Mesothelial cell of epicardium (in vitro differentiated cells): ENCODE measurements around the gene CCDC18. TPM values are rescaled to one million over a fixed set of nuclear protein-coding genes. Genes with fewer than 3 reads are reported as not detected.

ENCODE experiments used
- DNase-seq, 2 experiments: peaks; one replicate each; pipeline ENCODE4 v3.0.0; 2021; ENCODE audit warnings: low spot score in 2 of 2; ENCODE audit not compliant: unreplicated experiment in 2 of 2
- H3K27ac Mint-ChIP-seq: 2 replicates; pipeline ENCODE4 v1.8.0; 2021; ENCODE audit warnings: mixed read lengths
- H3K27me3 Mint-ChIP-seq: 2 replicates; pipeline ENCODE4 v1.8.0; 2021; ENCODE audit warnings: low read depth, mixed read lengths
- H3K36me3 Mint-ChIP-seq: 2 replicates; pipeline ENCODE4 v1.8.0; 2021; ENCODE audit warnings: mixed read lengths
- H3K4me1 Mint-ChIP-seq: 2 replicates; pipeline ENCODE4 v1.8.0; 2021; ENCODE audit warnings: mixed read lengths
- H3K4me3 Mint-ChIP-seq: 2 replicates; pipeline ENCODE4 v1.8.0; 2021; ENCODE audit warnings: mild to moderate bottlenecking, moderate library complexity, mixed read lengths
- H3K9me3 Mint-ChIP-seq: 2 replicates; pipeline ENCODE4 v1.8.0; 2021; ENCODE audit warnings: mixed read lengths
- CTCF ChIP-seq: fragments of 200-600 bp; sonication (generic); IDR thresholded peaks from one replicate; pipeline ENCODE4 v1.5.0; 2021; ENCODE audit warnings: antibody characterized with exemption; ENCODE audit not compliant: unreplicated experiment
- total RNA-seq: library from RNA; stranded (reverse); gene quantifications from 3 replicates; pipeline ENCODE4 v1.2.1, GENCODE V29; 2021

Gene CCDC18
- total RNA-seq, 1 donor from 2014 or later: 7.5 TPM

- Mint-ChIP-seq H3K27me3 (no peaks in the 10 kb centered on the region), H3K36me3 (no peaks in the 10 kb centered on the region), H3K4me1 (peaks cover 19% of the 10 kb centered on the region), H3K4me3 (no peak overlapping the region), H3K27ac (peak overlapping the region; percentile 70), H3K9me3 (no peaks in the 10 kb centered on the region)
- no peak for DNase-seq
- TF ChIP-seq CTCF: no peak
These were observed 142.8 kb downstream of the CCDC18 start for GRCh38 chr1:93323185-93323820.

- H3K4me1 Mint-ChIP-seq: peaks cover 19% of the 10 kb centered on the region
- H3K4me3 Mint-ChIP-seq: no peak overlapping the region
- H3K27ac Mint-ChIP-seq: no peak overlapping the region
- no peaks in the 10 kb centered on the region for H3K36me3 Mint-ChIP-seq
- no peaks in the 10 kb centered on the region for H3K27me3 Mint-ChIP-seq
- TF ChIP-seq CTCF: no peak
- DNase-seq: no peak
- no peaks in the 10 kb centered on the region for H3K9me3 Mint-ChIP-seq
These were observed 144.3 kb downstream of the CCDC18 start for GRCh38 chr1:93324486-93325464.

Other genes with a start within 250 kb of the CCDC18 start
- gene DIPK1A, start 219.3 kb upstream of the CCDC18 start, total RNA-seq: 11.8 to 13.8 TPM (median 12.3 TPM) in 3 replicates
- 70.9 to 76.2 TPM (median 73.5 TPM) in 3 replicates for gene MTF2, start 101.4 kb upstream of the CCDC18 start, total RNA-seq
- gene TMED5, start 311 bp upstream of the CCDC18 start, total RNA-seq: 41.7 to 43.0 TPM (median 41.8 TPM) in 3 replicates
- 36.8 to 38.7 TPM (median 37.7 TPM) in 3 replicates for gene DR1, start 165.2 kb downstream of the CCDC18 start, total RNA-seq